HL-60 (cell line): ENCODE measurements around the gene THPO.

ENCODE experiments used
- DNase-seq, 2 experiments: peaks; one replicate each; pipeline ENCODE4 v3.0.0-alpha.2; 2010 to 2020; ENCODE audit warnings: low read depth in 1 of 2, low spot score in 1 of 2
- H3K27ac ChIP-seq: fragments of 250-450 bp; sonication (Bioruptor Pico); replicated peaks from 2 replicates; pipeline ENCODE4 v1.5.1; 2020; ENCODE audit warnings: mild to moderate bottlenecking, moderate library complexity
- H3K27me3 ChIP-seq: fragments of 250-450 bp; sonication (Bioruptor Pico); 2 replicates; pipeline ENCODE4 v1.5.1; 2021; ENCODE audit warnings: mild to moderate bottlenecking, moderate library complexity; ENCODE audit not compliant: insufficient read depth, poor library complexity, severe bottlenecking
- H3K4me3 ChIP-seq: replicated peaks from 2 replicates; pipeline ENCODE4 v1.5.1; 2011; ENCODE audit warnings: mild to moderate bottlenecking, control low read depth, low read length; ENCODE audit not compliant: insufficient read depth
- CTCF ChIP-seq: IDR thresholded peaks from one replicate; pipeline ENCODE4 v1.5.1; 2011; ENCODE audit warnings: low read length, control low read depth, inconsistent platforms; ENCODE audit not compliant: insufficient read depth
- GABPA ChIP-seq: IDR thresholded peaks from 2 replicates; pipeline ENCODE4 v1.6.1; 2012; ENCODE audit warnings: low read depth
- POLR2AphosphoS5 ChIP-seq: IDR thresholded peaks from 2 replicates; pipeline ENCODE4 v1.6.1; 2012; ENCODE audit warnings: low read depth
- REST ChIP-seq: IDR thresholded peaks from 2 replicates; pipeline ENCODE4 v1.6.1; 2012; ENCODE audit warnings: low read depth; ENCODE audit not compliant: insufficient replicate concordance
- SPI1 ChIP-seq: IDR thresholded peaks from 2 replicates; pipeline ENCODE4 v1.6.1; 2012; ENCODE audit warnings: low read depth, mild to moderate bottlenecking, borderline replicate concordance

The THPO gene

GRCh38 chr3:184380185-184380626 is 2.2 kb upstream of the THPO start:
- H3K27me3 ChIP-seq: peaks cover 36% of the 10 kb centered on the region
- TF ChIP-seq GABPA (no peak), POLR2AphosphoS5 (no peak), REST (no peak), CTCF (no peak), SPI1 (no peak)
- no peak overlapping the region for H3K4me3 ChIP-seq

DNA sequence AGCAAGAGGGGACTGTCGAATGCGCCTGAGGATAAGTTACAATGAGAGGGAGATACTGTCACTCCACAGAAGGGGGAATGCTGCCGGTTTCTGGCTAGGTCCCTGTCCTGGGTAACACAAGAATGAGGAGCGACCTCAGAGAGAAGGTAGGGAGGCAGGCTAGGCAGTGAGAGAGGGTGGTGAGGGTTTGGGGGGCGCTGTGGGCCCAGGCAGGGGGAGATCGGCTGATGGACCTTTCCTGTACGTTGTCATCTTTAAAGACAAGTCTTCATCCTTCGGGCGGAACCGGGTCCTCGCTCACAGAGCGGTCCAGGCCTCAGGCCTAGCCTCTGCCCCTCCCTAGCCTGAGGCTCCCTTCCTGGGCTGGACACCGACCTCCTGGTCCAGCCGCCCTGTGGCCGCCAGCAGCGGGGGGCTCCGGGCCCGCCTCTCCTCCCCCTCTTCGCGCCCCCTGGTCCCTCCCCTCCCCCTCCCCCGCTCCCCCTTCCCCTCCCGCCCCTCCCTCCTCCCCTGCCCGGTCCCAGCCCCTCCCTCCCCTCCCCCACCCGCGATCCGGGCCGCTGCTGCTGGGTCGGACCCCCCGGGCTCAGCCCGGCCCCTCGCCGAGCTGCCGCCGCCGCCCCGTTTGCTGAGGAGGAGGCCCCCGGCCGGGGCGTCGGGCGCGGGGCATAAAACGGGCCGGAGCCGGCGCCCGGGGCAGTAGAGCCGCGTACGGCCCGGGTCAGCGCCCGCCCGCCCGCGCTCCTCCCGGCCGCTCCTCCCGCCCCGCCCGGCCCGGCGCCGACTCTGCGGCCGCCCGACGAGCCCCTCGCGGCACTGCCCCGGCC is 1.6 kb upstream of the THPO start, which contains the start of gene CHRD:
Gene CHRD (plus strand): TSS at position 697 of the 827 bp plus-strand sequence. CDS start 265 bp downstream, outside the sequence.
- no peak within 1 kb of the TSS for H3K27ac ChIP-seq
- H3K27me3 ChIP-seq: peaks cover 42% of the 10 kb centered on the region
- TF ChIP-seq REST (no peak), GABPA (no peak), SPI1 (no peak), POLR2AphosphoS5 (no peak), CTCF (no peak)
- no peak for DNase-seq
- no peak within 1 kb of the TSS for H3K4me3 ChIP-seq

More at GRCh38 chr3:184380185-184380626, 2.2 kb upstream of the THPO start:
- no peak for DNase-seq
- H3K27ac ChIP-seq: no peak overlapping the region

DNA sequence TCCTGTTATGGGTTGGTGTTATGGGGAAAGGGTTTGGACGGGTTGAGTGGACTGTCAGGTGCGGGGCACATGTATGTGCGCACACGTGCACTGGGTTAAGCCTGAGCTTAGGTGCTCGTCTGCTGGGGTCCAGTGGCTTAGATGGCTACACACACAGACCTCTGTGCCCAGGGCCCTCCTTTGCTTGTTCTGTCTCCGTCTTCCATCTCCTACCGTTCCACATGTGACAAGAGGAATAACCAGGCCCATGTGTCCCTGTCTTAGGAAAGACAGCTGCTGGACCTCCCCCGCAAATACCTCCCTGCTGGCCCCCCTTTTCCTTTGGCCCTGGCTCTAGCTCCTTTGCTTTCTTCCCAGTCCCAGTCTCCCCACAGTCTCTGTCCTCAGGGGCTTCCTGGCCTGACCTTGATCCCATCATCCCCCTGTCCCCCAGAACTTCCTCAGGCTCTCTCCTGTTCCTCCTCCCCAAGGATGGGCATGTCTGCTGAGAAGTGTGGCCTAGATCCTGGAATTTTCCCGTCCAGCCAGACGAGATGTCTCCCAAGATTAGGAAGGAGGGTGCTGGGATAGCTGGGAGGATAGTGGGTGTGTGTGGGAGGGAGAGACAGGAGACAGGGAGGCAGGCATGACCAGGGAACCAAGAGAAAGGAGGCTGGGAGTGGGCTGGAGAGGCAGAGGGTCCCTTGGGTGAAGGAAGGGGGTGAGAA is 797 bp upstream of the THPO start:
- Histone ChIP-seq H3K27me3 (peaks cover 49% of the 10 kb centered on the region), H3K4me3 (no peak overlapping the region)

More for the DNA sequence above, 797 bp upstream of the THPO start:
- H3K27ac ChIP-seq: no peak overlapping the region
- DNase-seq: no peak
- TF ChIP-seq POLR2AphosphoS5 (no peak), REST (no peak), CTCF (no peak), SPI1 (no peak), GABPA (no peak)
